ENCODE measurements around the gene TRAK2.
"Not testable (repeated sequence)": the region's sequence is repeated elsewhere in the genome, so short reads cannot be mapped to it uniquely, and the experiment has no call there.

DNA sequence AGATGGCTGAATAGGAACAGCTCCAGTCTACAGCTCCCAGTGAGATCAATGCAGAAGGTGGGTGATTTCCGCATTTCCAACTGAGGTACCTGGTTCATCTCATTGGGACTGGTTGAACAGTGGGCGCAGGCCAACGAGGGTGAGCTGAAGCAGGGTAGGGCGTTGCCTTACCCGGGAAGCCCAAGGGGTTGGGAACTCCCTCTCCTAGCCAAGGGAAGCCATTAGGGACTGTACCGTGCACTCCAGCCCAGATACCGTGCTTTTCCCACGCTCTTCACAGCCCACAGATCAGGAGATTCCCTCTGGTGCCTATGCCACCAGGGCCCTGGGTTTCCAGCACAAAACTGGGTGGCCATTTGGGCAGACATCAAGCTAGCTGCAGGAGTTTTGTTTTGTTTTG is 81.9 kb downstream of the TRAK2 start:
- TF ChIP-seq, protein P1, sequence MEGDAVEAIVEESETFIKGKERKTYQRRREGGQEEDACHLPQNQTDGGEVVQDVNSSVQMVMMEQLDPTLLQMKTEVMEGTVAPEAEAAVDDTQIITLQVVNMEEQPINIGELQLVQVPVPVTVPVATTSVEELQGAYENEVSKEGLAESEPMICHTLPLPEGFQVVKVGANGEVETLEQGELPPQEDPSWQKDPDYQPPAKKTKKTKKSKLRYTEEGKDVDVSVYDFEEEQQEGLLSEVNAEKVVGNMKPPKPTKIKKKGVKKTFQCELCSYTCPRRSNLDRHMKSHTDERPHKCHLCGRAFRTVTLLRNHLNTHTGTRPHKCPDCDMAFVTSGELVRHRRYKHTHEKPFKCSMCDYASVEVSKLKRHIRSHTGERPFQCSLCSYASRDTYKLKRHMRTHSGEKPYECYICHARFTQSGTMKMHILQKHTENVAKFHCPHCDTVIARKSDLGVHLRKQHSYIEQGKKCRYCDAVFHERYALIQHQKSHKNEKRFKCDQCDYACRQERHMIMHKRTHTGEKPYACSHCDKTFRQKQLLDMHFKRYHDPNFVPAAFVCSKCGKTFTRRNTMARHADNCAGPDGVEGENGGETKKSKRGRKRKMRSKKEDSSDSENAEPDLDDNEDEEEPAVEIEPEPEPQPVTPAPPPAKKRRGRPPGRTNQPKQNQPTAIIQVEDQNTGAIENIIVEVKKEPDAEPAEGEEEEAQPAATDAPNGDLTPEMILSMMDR (conservative IDR thresholded peaks at IDR 0.05; ENCODE audit: low read depth, low read length) = not testable (repeated sequence)
- not testable (repeated sequence) for TF ChIP-seq EZH2phosphoT487 (IDR thresholded peaks at IDR 0.05; ENCODE audit: borderline replicate concordance, low read length)
